GM23248 (cell line): ENCODE data around the gene RBL2. TPM values are rescaled to one million over a fixed set of nuclear protein-coding genes. Genes with fewer than 3 reads are reported as not detected.

Experiments
- DNase-seq: peaks from one replicate; pipeline ENCODE4 v3.0.0-alpha.2; 2015
- H2AFZ ChIP-seq: fragments of 200-600 bp; sonication (generic); 2 replicates; pipeline ENCODE4 v1.6.1; 2016; ENCODE audit warnings: antibody characterized with exemption
- H3F3A ChIP-seq: fragments of 200-600 bp; sonication (generic); 2 replicates; pipeline ENCODE4 v1.6.1; 2016; ENCODE audit warnings: mild to moderate bottlenecking, antibody characterized with exemption, mixed run types; ENCODE audit not compliant: insufficient read depth
- H3K27ac ChIP-seq: fragments of 200-600 bp; sonication (generic); 2 replicates; pipeline ENCODE4 v1.5.1; 2016; ENCODE audit warnings: mild to moderate bottlenecking
- H3K27me3 ChIP-seq: fragments of 200-600 bp; sonication (generic); replicated peaks from 2 replicates; pipeline ENCODE4 v1.6.1; 2016; ENCODE audit warnings: mild to moderate bottlenecking; ENCODE audit not compliant: insufficient read depth
- H3K36me3 ChIP-seq: fragments of 200-600 bp; sonication (generic); 2 replicates; pipeline ENCODE4 v1.6.1; 2016; ENCODE audit warnings: low read depth, mild to moderate bottlenecking
- H3K4me1 ChIP-seq: fragments of 200-600 bp; sonication (generic); 2 replicates; pipeline ENCODE4 v1.6.1; 2016; ENCODE audit warnings: mild to moderate bottlenecking; ENCODE audit not compliant: insufficient read depth
- H3K4me2 ChIP-seq: fragments of 200-600 bp; sonication (generic); one replicate; pipeline ENCODE4 v1.6.1; 2016; ENCODE audit warnings: mild to moderate bottlenecking; ENCODE audit not compliant: unreplicated experiment
- H3K4me3 ChIP-seq: fragments of 200-600 bp; sonication (generic); 2 replicates; pipeline ENCODE4 v1.5.1; 2016; ENCODE audit warnings: mild to moderate bottlenecking
- H3K79me2 ChIP-seq: fragments of 200-600 bp; sonication (generic); 2 replicates; pipeline ENCODE4 v1.6.1; 2016; ENCODE audit warnings: mild to moderate bottlenecking; ENCODE audit not compliant: insufficient read depth
- H3K9ac ChIP-seq: fragments of 200-600 bp; sonication (generic); 2 replicates; pipeline ENCODE4 v1.6.1; 2016; ENCODE audit warnings: mild to moderate bottlenecking
- H3K9me2 ChIP-seq: fragments of 200-600 bp; sonication (generic); 2 replicates; pipeline ENCODE4 v1.6.1; 2016; ENCODE audit warnings: mixed run types, mild to moderate bottlenecking, moderate library complexity; ENCODE audit not compliant: insufficient read depth
- H3K9me3 ChIP-seq: fragments of 200-600 bp; sonication (generic); one replicate; pipeline ENCODE4 v1.6.1; 2017; ENCODE audit warnings: low read depth
- H4K20me1 ChIP-seq: fragments of 200-600 bp; sonication (generic); 2 replicates; pipeline ENCODE4 v1.6.0; 2016; ENCODE audit not compliant: insufficient read depth
- EZH2 ChIP-seq: fragments of 200-600 bp; sonication (generic); IDR thresholded peaks from 2 replicates; pipeline ENCODE4 v1.6.1; 2018; ENCODE audit warnings: antibody characterized with exemption, mild to moderate bottlenecking; ENCODE audit not compliant: insufficient read depth, poor library complexity, severe bottlenecking
- EZH2phosphoT487 ChIP-seq: fragments of 200-600 bp; sonication (generic); IDR thresholded peaks from 2 replicates; pipeline ENCODE4 v1.6.1; 2018; ENCODE audit warnings: antibody characterized with exemption, moderate library complexity, mild to moderate bottlenecking, low read depth; ENCODE audit not compliant: insufficient read depth
- WGBS, 2 experiments: methylation state at CpG; one replicate each; pipeline ENCODE4 v1.1.6; 2015 to 2017; ENCODE audit warnings: low lambda C conversion rate in 2 of 2, low coverage in 1 of 2; ENCODE audit errors: missing lambda C conversion rate in 2 of 2; 5-methylcytosine and 5-hydroxymethylcytosine counted together
- in situ Hi-C: fragments of 300-500 bp; cut with MboI; formaldehyde crosslinking; loops from 2 replicates; pipeline ENCODE4 v1.15.0; 2020
- polyA plus RNA-seq: library from polyadenylated mRNA; unstranded; fragments of >200 nt; fragmentation: Nextera tagmentation; extraction: Ambion mirVana; gene quantifications from 2 replicates; pipeline ENCODE4 v1.2.1, GENCODE V29; 2016
- total RNA-seq: library from RNA; depleted of rRNA; stranded (reverse); fragments of >200 nt; shearing (Covaris generic); gene quantifications from 2 replicates; pipeline ENCODE4 v1.2.3, GENCODE V29; 2014

The RBL2 gene
- total and polyA plus RNA-seq, 2 experiments from 2014 or later = 32.2 to 44.5 TPM

GRCh38 chr16:53456625-53457024 is 22.4 kb downstream of the RBL2 start:
- no peak overlapping the region for H3K4me2 ChIP-seq
- no peaks in the 10 kb centered on the region for H3K9me2 ChIP-seq
- 93 to 95% methylated on average over 2 of the region's 2 CpGs for WGBS, 2 experiments
- no peaks in the 10 kb centered on the region for H4K20me1 ChIP-seq
- no peaks in the 10 kb centered on the region for H3K27me3 ChIP-seq
- H3K27ac ChIP-seq = no peak overlapping the region
- no peak overlapping the region for H3K9ac ChIP-seq
- no peak for DNase-seq
- TF ChIP-seq EZH2phosphoT487 = no peak
- TF ChIP-seq EZH2 = no peak
- no peaks in the 10 kb centered on the region for H3K4me1 ChIP-seq
- H3F3A ChIP-seq = no peaks in the 10 kb centered on the region
- H3K79me2 ChIP-seq = no peaks in the 10 kb centered on the region
- no peaks in the 10 kb centered on the region for H3K9me3 ChIP-seq
- H3K4me3 ChIP-seq = no peak overlapping the region
- no peak overlapping the region for H2AFZ ChIP-seq
- in situ Hi-C loops = no loop called here
- H3K36me3 ChIP-seq = peaks cover 32% of the 10 kb centered on the region

- no peaks in the 10 kb centered on the region for H3K9me2 ChIP-seq
- in situ Hi-C loops = no loop called here
- 98 to 100% methylated on average over 2 of the region's 2 CpGs for WGBS, 2 experiments
- no peaks in the 10 kb centered on the region for H3K4me1 ChIP-seq
- TF ChIP-seq EZH2 (no peak), EZH2phosphoT487 (no peak)
- no peak overlapping the region for H3K9ac ChIP-seq
- H3K36me3 ChIP-seq = peaks cover 37% of the 10 kb centered on the region
- no peak for DNase-seq
- H3K79me2 ChIP-seq = no peaks in the 10 kb centered on the region
- H3K27ac ChIP-seq = no peak overlapping the region
- H3K4me2 ChIP-seq = no peak overlapping the region
- no peak overlapping the region for H3K4me3 ChIP-seq
- no peaks in the 10 kb centered on the region for H3F3A ChIP-seq
- no peaks in the 10 kb centered on the region for H3K27me3 ChIP-seq
- H3K9me3 ChIP-seq = no peaks in the 10 kb centered on the region
- no peaks in the 10 kb centered on the region for H4K20me1 ChIP-seq
- H2AFZ ChIP-seq = no peak overlapping the region
These were observed 23.4 kb downstream of the RBL2 start for GRCh38 chr16:53457670-53458069.

- Histone ChIP-seq H3K4me2 (no peak overlapping the region), H3K4me1 (no peaks in the 10 kb centered on the region), H3K9me2 (no peaks in the 10 kb centered on the region), H3K4me3 (no peak overlapping the region), H2AFZ (no peak overlapping the region), H3K9ac (no peak overlapping the region), H3K36me3 (peaks cover 36% of the 10 kb centered on the region), H3F3A (no peaks in the 10 kb centered on the region), H3K9me3 (no peaks in the 10 kb centered on the region), H3K27me3 (no peaks in the 10 kb centered on the region), H3K79me2 (no peaks in the 10 kb centered on the region), H3K27ac (no peak overlapping the region), H4K20me1 (no peaks in the 10 kb centered on the region)
- WGBS, 2 experiments = 97 to 98% methylated on average over 8 of the region's 8 CpGs
- DNase-seq = no peak
- TF ChIP-seq EZH2 (no peak), EZH2phosphoT487 (no peak)
- in situ Hi-C loops = no loop called here
These were observed 24.4 kb downstream of the RBL2 start for GRCh38 chr16:53458635-53459034.

GRCh38 chr16:53465606-53466280 is 31.5 kb downstream of the RBL2 start:
- no peaks in the 10 kb centered on the region for H3K27me3 ChIP-seq
- H3K36me3 ChIP-seq = peaks cover 22% of the 10 kb centered on the region
- H3F3A ChIP-seq = no peaks in the 10 kb centered on the region
- no peaks in the 10 kb centered on the region for H3K4me1 ChIP-seq
- in situ Hi-C loops = no loop called here
- H3K79me2 ChIP-seq = no peaks in the 10 kb centered on the region
- no peaks in the 10 kb centered on the region for H4K20me1 ChIP-seq
- no peak overlapping the region for H2AFZ ChIP-seq
- H3K27ac ChIP-seq = no peak overlapping the region
- peak; percentile 38 for DNase-seq
- TF ChIP-seq EZH2phosphoT487 (no peak), EZH2 (no peak)
- no peak overlapping the region for H3K4me3 ChIP-seq
- H3K4me2 ChIP-seq = no peak overlapping the region
- no peak overlapping the region for H3K9ac ChIP-seq
- no peaks in the 10 kb centered on the region for H3K9me2 ChIP-seq
- WGBS, 2 experiments = 78 to 79% methylated on average over 6 of the region's 6 CpGs
- no peaks in the 10 kb centered on the region for H3K9me3 ChIP-seq

- H3K9ac ChIP-seq = no peak overlapping the region
- H4K20me1 ChIP-seq = no peaks in the 10 kb centered on the region
- no peaks in the 10 kb centered on the region for H3F3A ChIP-seq
- no peaks in the 10 kb centered on the region for H3K27me3 ChIP-seq
- H3K79me2 ChIP-seq = no peaks in the 10 kb centered on the region; the same call in 1 of the 2 replicates
- no peak overlapping the region for H3K27ac ChIP-seq
- DNase-seq = no peak
- H3K4me1 ChIP-seq = no peaks in the 10 kb centered on the region
- no peak for TF ChIP-seq EZH2
- TF ChIP-seq EZH2phosphoT487 = no peak
- no peaks in the 10 kb centered on the region for H3K9me2 ChIP-seq
- in situ Hi-C loops = no loop called here
- H3K9me3 ChIP-seq = no peaks in the 10 kb centered on the region
- WGBS, 2 experiments = 99 to 100% methylated on average over 2 of the region's 2 CpGs
- peaks cover 43% of the 10 kb centered on the region for H3K36me3 ChIP-seq
- H2AFZ ChIP-seq = no peak overlapping the region
- no peak overlapping the region for H3K4me3 ChIP-seq
- H3K4me2 ChIP-seq = no peak overlapping the region
These were observed 42.6 kb downstream of the RBL2 start for GRCh38 chr16:53476867-53477266.
